GM19328 (cell line): Measurements from ENCODE around the gene PACSIN1.
"Not testable (repeated sequence)": the region's sequence is repeated elsewhere in the genome, so short reads cannot be mapped to it uniquely, and the experiment has no call there.

Source experiments
- ATAC-seq: cut with Tn5 transposase; IDR thresholded peaks from one replicate; pipeline ENCODE4 v1.9.1; 2021; ENCODE audit warnings: mild to moderate bottlenecking, moderate library complexity; ENCODE audit not compliant: unreplicated experiment

Gene PACSIN1

GRCh38 chr6:34457742-34458735 is 7.8 kb upstream of the PACSIN1 start:
- ATAC-seq, result no peak

DNA sequence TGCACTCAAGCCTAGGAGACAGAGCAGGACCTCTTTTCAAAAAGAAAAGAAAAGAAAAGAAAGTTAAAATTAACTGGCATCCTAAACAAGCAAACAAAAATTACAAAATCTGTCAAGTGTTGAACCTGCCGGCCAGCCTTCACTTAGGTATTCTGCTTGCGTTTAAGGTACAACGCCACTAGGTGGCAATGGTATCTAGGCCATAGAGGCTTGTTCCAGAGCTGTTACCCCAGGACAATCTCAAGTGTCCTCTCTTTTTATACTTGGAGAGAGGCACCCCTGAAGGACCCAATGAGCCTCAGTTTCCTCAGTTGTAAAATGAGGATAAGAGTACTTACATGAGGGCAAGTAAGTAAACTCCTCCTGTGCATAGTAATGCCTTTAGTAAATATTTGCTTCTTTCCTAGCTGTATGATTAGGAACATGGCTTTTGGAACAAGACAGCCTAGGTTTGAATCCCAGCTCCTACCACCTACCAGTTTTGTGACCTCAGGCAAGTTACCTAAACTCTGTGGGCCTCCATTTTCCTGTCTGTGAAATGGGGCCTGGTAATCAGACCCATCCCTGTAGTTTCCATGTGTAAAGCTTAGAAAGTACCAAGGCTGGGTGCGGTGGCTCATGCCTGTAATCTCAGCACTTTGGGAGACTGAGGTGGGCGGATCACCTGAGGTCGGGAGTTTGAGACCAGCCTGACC is 5.8 kb upstream of the PACSIN1 start:
- no peak for ATAC-seq

DNA sequence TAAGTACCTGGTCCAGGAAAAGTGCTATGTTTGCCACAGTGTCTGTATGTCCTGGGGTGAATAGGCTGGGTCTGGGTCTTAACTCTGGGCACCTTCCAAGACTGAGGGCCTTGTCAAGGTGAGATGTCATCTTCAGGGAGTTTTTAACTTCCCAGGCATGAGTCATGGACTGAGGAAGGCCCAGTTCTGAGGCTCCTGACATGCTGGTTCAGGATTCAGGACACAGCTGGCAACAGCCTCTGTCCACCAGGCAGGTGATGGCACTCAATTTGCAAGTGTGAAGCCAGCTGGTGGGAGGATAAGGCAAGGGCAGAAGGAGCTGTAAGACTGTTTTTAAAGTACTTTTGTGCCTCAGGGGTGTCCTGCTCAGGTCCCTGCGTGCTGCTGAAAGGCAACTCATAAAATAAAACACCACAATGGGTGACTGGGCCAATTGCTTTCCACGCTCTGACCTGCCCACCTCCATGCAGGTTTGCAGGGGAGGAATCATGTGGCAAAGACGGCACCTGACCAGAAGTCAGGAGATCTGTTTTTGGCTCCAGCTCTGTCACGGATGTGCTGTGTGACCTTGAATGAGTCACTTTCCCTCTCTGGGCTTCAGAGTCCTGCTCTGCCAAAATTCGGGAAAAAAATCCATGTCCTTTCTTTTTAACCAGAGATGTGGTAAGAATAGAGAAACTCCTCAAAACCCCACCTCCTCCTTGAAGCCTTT is 4.9 kb upstream of the PACSIN1 start:
- ATAC-seq, result no peak

- no peak for ATAC-seq
Measured at GRCh38 chr6:34462010-34462409, 3.9 kb upstream of the PACSIN1 start.

DNA sequence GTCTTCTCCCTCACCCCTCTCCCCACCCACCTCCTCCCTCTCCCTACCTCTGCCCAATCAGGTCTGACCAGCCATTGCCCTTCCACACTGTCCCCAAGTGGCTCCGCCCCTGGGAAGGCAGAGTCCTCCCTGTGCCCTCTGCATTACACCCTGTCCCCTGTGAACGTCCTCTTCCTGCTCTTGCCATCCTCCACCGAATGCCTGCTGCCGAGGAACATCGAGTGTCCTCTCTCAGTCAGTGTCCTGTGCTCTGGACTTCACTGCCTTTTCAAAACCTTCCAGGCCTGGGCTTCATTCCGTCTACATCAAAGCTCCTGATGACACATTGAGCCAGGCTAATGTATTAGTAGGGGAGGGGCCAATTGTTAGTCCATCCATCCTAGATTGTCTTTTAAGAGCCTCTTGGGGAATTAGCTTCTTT is 3.3 kb upstream of the PACSIN1 start:
- no peak for ATAC-seq

DNA sequence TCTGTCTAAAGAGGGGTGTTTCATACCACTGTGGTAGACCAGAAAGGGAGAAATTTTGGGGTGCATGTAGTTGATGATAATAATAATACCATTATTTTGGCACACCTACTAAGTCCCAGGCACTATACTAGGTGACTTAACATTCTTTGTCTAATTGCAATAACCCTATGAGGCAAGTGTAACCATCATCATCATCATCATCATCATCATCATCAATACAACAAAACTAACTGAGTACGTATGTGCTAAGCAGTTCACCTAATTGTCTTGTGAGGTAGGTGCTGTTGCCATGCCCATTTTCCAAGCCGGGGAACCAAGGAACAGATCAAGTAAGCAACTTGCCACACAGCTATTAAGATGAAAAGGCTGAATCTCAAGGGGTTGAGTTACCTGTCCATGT is 2.6 kb upstream of the PACSIN1 start:
- no peak for ATAC-seq

GRCh38 chr6:34463849-34464248 is 2.0 kb upstream of the PACSIN1 start:
- no peak for ATAC-seq

- ATAC-seq, result no peak
Measured at GRCh38 chr6:34466242-34467185, 638 bp downstream of the PACSIN1 start.

- ATAC-seq, result no peak
Measured at GRCh38 chr6:34468378-34468892, 2.6 kb downstream of the PACSIN1 start.

DNA sequence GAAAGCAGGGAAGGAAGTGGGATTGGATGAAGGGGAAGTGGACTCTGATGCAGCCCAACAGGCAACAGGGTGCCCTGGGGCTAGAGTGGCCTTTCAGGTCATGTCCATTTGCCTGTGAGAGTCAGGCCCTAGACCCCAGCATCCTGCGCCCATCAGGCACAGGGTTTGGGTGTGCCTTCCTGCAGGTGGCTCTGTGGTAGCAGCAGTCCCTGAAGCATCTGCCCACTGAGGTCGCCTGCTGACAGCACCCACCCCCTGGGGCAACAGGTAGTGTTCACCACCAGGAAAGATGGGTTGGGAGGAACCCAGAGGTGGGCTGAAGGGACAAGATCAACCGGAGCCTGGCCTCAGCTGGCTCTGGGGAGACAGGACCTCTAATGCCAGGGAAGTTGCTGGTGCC is 3.6 kb downstream of the PACSIN1 start:
- no peak for ATAC-seq

GRCh38 chr6:34472425-34472824 is 6.5 kb downstream of the PACSIN1 start:
- no peak for ATAC-seq

GRCh38 chr6:34473967-34474366 is 8.1 kb downstream of the PACSIN1 start:
- ATAC-seq, result no peak

GRCh38 chr6:34474754-34475153 is 8.9 kb downstream of the PACSIN1 start:
- no peak for ATAC-seq

DNA sequence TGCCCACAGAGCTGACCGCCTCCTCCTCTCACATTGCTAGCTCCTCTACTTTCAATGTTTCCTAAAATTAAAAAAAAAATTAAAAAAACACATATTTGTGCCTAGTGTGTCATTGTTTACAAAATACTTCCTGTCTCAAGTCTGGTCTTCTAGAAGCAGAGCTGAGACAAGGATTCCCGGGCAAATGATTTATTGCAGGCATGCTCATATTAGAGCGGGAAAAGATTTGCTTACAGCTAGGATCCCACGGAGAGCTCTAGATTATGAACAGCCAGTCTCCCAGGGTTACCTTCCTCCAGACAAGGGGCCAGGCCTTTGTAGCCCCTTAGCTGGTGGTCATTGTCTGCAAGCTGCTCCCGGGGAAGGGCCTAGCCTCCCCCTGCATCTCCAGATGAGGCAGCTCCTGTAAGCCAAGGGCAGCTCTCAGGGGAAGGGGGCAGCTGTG is 9.4 kb downstream of the PACSIN1 start:
- no peak for ATAC-seq

DNA sequence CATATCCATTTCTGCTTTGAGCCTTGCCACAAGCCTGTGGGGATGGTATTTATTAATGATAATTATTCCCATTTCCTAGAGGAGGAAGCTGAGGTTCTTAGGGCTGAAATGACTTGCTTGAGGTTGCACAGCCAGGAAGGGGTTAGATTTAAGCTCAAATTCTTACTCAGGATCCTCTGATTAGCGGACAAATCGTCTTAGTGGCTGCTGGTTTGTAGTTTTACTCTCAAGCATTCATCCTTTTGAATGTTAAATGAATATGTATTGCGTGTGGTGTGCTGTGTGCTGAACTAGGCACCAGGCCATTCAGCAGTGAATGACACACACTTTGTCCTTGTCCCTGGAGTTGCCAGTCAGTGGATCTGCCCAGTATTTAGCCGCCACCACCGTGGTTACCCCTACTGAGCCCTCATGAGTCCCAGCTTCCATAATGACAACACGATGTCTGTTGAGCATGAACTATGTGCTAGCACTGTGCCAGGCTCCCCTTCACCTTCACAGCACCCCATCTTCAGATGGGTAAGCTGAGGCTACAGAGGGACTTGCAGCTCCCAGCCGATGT is 10.0 kb downstream of the PACSIN1 start:
- no peak for ATAC-seq

GRCh38 chr6:34476447-34476846 is 10.6 kb downstream of the PACSIN1 start:
- no peak for ATAC-seq

DNA sequence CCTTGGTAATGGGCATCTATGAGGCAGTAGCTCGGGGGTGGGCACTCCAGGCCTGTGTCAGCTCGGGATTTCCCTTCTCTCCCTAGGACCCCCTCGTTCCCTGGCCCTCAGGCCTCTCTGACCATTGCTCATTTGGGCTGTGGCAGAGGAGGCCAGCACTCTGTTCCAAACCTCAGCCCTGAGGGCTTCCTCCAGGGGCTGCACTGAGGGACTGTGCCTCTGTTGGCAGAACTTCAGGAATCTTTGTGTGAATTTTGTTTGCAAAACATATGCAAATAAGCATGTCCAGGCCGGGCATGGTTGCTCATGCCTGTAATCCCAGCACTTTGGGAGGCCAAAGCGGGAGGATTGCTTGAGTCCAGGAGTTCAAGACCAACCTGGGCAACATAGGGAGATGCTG is 11.0 kb downstream of the PACSIN1 start:
- ATAC-seq, result no peak

DNA sequence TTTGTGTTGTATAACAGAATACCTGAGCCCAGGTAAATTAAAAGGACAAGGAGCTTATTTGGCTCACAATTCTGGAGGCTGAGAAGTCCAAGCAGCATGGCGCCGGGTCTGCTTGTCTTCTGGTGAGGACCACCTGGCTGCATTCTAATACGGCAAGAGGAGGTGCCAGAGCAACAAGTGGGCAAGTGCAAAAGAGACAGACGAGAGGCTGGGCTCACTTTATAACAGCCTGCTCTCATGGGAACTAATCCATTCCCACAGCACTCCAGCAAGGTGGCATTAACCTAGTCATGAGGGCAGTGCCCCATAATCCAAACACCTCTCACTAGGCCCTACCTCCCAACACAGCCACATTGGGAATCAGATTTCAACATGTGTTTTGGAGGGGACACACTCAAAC is 12.9 kb downstream of the PACSIN1 start:
- no peak for ATAC-seq

- ATAC-seq, result not testable (repeated sequence)
Measured at GRCh38 chr6:34483781-34484180, 17.9 kb downstream of the PACSIN1 start.

- ATAC-seq, result no peak
Measured at GRCh38 chr6:34484391-34484790, 18.5 kb downstream of the PACSIN1 start.
